ENCODE measurements around the gene BAIAP2. TPM values are rescaled to one million over a fixed set of nuclear protein-coding genes. Genes with fewer than 3 reads are reported as not detected.

Gene BAIAP2
- total RNA-seq, 1 donor from 2014 or later, result 37.6 TPM

- Mint-ChIP-seq H3K27me3 (no peaks in the 10 kb centered on the region), H3K4me1 (ENCODE audit: low read depth) (peaks cover 18% of the 10 kb centered on the region), H3K4me3 (ENCODE audit: low read depth) (no peak overlapping the region), H3K27ac (peak overlapping the region; percentile 64), H3K9me3 (ENCODE audit: low read depth) (no peaks in the 10 kb centered on the region), H3K36me3 (ENCODE audit: insufficient read depth) (no peaks in the 10 kb centered on the region)
- TF ChIP-seq CTCF (IDR thresholded peaks at IDR 0.05; ENCODE audit: unreplicated experiment), result no peak
- DNase-seq (ENCODE audit: low spot score, unreplicated experiment), result no peak
Observed at GRCh38 chr17:81095383-81095762, 60.4 kb downstream of the BAIAP2 start.

GRCh38 chr17:81096741-81097133, 61.8 kb downstream of the BAIAP2 start:
- H3K9me3 Mint-ChIP-seq (ENCODE audit: low read depth), result no peaks in the 10 kb centered on the region
- no peak for TF ChIP-seq CTCF (IDR thresholded peaks at IDR 0.05; ENCODE audit: unreplicated experiment)
- H3K36me3 Mint-ChIP-seq (ENCODE audit: insufficient read depth), result no peaks in the 10 kb centered on the region
- H3K27ac Mint-ChIP-seq, result no peak overlapping the region
- H3K27me3 Mint-ChIP-seq, result no peaks in the 10 kb centered on the region
- H3K4me1 Mint-ChIP-seq (ENCODE audit: low read depth), result peaks cover 18% of the 10 kb centered on the region
- no peak overlapping the region for H3K4me3 Mint-ChIP-seq (ENCODE audit: low read depth)
- DNase-seq (ENCODE audit: low spot score, unreplicated experiment), result no peak

GRCh38 chr17:81097134-81097942, 62.4 kb downstream of the BAIAP2 start:
- peak; percentile 43 for DNase-seq (ENCODE audit: low spot score, unreplicated experiment)
- Mint-ChIP-seq H3K36me3 (ENCODE audit: insufficient read depth) (no peaks in the 10 kb centered on the region), H3K27me3 (no peaks in the 10 kb centered on the region), H3K9me3 (ENCODE audit: low read depth) (no peaks in the 10 kb centered on the region), H3K4me1 (ENCODE audit: low read depth) (peaks cover 18% of the 10 kb centered on the region), H3K4me3 (ENCODE audit: low read depth) (no peak overlapping the region), H3K27ac (no peak overlapping the region)
- peak; percentile 63 for TF ChIP-seq CTCF (IDR thresholded peaks at IDR 0.05; ENCODE audit: unreplicated experiment)

- Mint-ChIP-seq H3K9me3 (ENCODE audit: low read depth) (no peaks in the 10 kb centered on the region), H3K27me3 (no peaks in the 10 kb centered on the region), H3K4me3 (ENCODE audit: low read depth) (no peak overlapping the region), H3K4me1 (ENCODE audit: low read depth) (peaks cover 18% of the 10 kb centered on the region), H3K36me3 (ENCODE audit: insufficient read depth) (no peaks in the 10 kb centered on the region), H3K27ac (no peak overlapping the region)
- no peak for DNase-seq (ENCODE audit: low spot score, unreplicated experiment)
- no peak for TF ChIP-seq CTCF (IDR thresholded peaks at IDR 0.05; ENCODE audit: unreplicated experiment)
Observed at GRCh38 chr17:81097943-81098308, 63.0 kb downstream of the BAIAP2 start.

- no peak for TF ChIP-seq CTCF (IDR thresholded peaks at IDR 0.05; ENCODE audit: unreplicated experiment)
- no peaks in the 10 kb centered on the region for H3K27me3 Mint-ChIP-seq
- H3K4me3 Mint-ChIP-seq (ENCODE audit: low read depth), result no peak overlapping the region
- H3K36me3 Mint-ChIP-seq (ENCODE audit: insufficient read depth), result no peaks in the 10 kb centered on the region
- no peak for DNase-seq (ENCODE audit: low spot score, unreplicated experiment)
- no peak overlapping the region for H3K27ac Mint-ChIP-seq
- peaks cover 10% of the 10 kb centered on the region for H3K4me1 Mint-ChIP-seq (ENCODE audit: low read depth)
- no peaks in the 10 kb centered on the region for H3K9me3 Mint-ChIP-seq (ENCODE audit: low read depth)
Observed at GRCh38 chr17:81099888-81100287, 64.9 kb downstream of the BAIAP2 start.

Data from progenitor cell of endocrine pancreas (in vitro differentiated cells).